Trophoblast cell (in vitro differentiated cells and primary cell): ENCODE data around the gene BUD23.

Experiments used
- DNase-seq, 2 donors: peaks; one replicate each; pipeline ENCODE4 v3.0.0-alpha.2; 2016
- H2AFZ ChIP-seq: 2 replicates; pipeline ENCODE4 v1.6.1; 2013; ENCODE audit warnings: low read length, moderate library complexity, mild to moderate bottlenecking; ENCODE audit not compliant: insufficient read depth, poor library complexity
- H2AK5ac ChIP-seq: 2 replicates; pipeline ENCODE4 v1.6.1; 2013; ENCODE audit warnings: mild to moderate bottlenecking, low read length
- H2BK120ac ChIP-seq: 2 replicates; pipeline ENCODE4 v1.6.1; 2013; ENCODE audit warnings: low read length, mild to moderate bottlenecking, moderate library complexity; ENCODE audit not compliant: insufficient read depth, poor library complexity
- H2BK12ac ChIP-seq: 2 replicates; pipeline ENCODE4 v1.6.1; 2013; ENCODE audit warnings: mild to moderate bottlenecking, low read length, moderate library complexity
- H2BK5ac ChIP-seq: 2 replicates; pipeline ENCODE4 v1.6.1; 2013; ENCODE audit warnings: low read length, low read depth, moderate library complexity, mild to moderate bottlenecking; ENCODE audit not compliant: poor library complexity
- H3K14ac ChIP-seq: 2 replicates; pipeline ENCODE4 v1.6.1; 2013; ENCODE audit warnings: mild to moderate bottlenecking, low read length
- H3K18ac ChIP-seq: 2 replicates; pipeline ENCODE4 v1.6.1; 2013; ENCODE audit warnings: mild to moderate bottlenecking, low read length
- H3K23ac ChIP-seq: 2 replicates; pipeline ENCODE4 v1.6.1; 2013; ENCODE audit warnings: low read length
- H3K27ac ChIP-seq: 2 replicates; pipeline ENCODE4 v1.5.1; 2013; ENCODE audit warnings: low read depth, mild to moderate bottlenecking, inconsistent platforms, low read length, moderate library complexity
- H3K27me3 ChIP-seq: 2 replicates; pipeline ENCODE4 v1.6.1; 2013; ENCODE audit warnings: inconsistent platforms, mild to moderate bottlenecking, low read length, moderate library complexity; ENCODE audit not compliant: insufficient read depth
- H3K36me3 ChIP-seq, 2 experiments: 1 replicate in 1 of 2; 2 replicates in 1 of 2; pipeline ENCODE4 v1.6.1; 2013; ENCODE audit warnings: low read length in 2 of 2, mild to moderate bottlenecking in 2 of 2, moderate library complexity in 1 of 2; ENCODE audit not compliant: insufficient read depth in 2 of 2, control insufficient read depth in 1 of 2
- H3K4ac ChIP-seq: 2 replicates; pipeline ENCODE4 v1.6.1; 2013; ENCODE audit warnings: low read depth, mild to moderate bottlenecking, low read length, moderate library complexity
- H3K4me1 ChIP-seq, 2 experiments: 1 replicate in 1 of 2; 2 replicates in 1 of 2; pipeline ENCODE4 v1.6.1; 2013; ENCODE audit warnings: low read length in 2 of 2, mild to moderate bottlenecking in 2 of 2, moderate library complexity in 1 of 2; ENCODE audit not compliant: insufficient read depth in 2 of 2, control insufficient read depth in 1 of 2
- H3K4me2 ChIP-seq: 2 replicates; pipeline ENCODE4 v1.6.1; 2013; ENCODE audit warnings: inconsistent platforms, mild to moderate bottlenecking, low read length, moderate library complexity
- H3K4me3 ChIP-seq: 2 replicates; pipeline ENCODE4 v1.5.1; 2013; ENCODE audit warnings: mild to moderate bottlenecking, low read depth, low read length, inconsistent platforms
- H3K79me1 ChIP-seq: one replicate; pipeline ENCODE4 v1.6.1; 2013; ENCODE audit warnings: low read length
- H3K79me2 ChIP-seq: 2 replicates; pipeline ENCODE4 v1.6.1; 2013; ENCODE audit warnings: low read length, mild to moderate bottlenecking; ENCODE audit not compliant: control insufficient read depth, insufficient read depth, poor library complexity
- H3K9ac ChIP-seq: 2 replicates; pipeline ENCODE4 v1.6.1; 2013; ENCODE audit warnings: mild to moderate bottlenecking, low read length
- H3K9me3 ChIP-seq: 2 replicates; pipeline ENCODE4 v1.6.1; 2013; ENCODE audit warnings: low read depth, mild to moderate bottlenecking, control low read depth, inconsistent platforms, low read length; ENCODE audit not compliant: insufficient read depth
- H4K12ac ChIP-seq: 2 replicates; pipeline ENCODE4 v1.6.1; 2013; ENCODE audit warnings: low read depth, mild to moderate bottlenecking, low read length, moderate library complexity
- H4K8ac ChIP-seq: 2 replicates; pipeline ENCODE4 v1.6.1; 2013; ENCODE audit warnings: low read depth, mild to moderate bottlenecking, low read length, moderate library complexity
- H4K91ac ChIP-seq: one replicate; pipeline ENCODE4 v1.6.1; 2013; ENCODE audit warnings: low read depth, mild to moderate bottlenecking, low read length, moderate library complexity
- WGBS: extraction: QIAGEN DNeasy Blood & Tissue Kit; methylation state at CpG from one replicate; pipeline ENCODE4 v1.1.7; 2013; ENCODE audit warnings: missing lambda C conversion rate; ENCODE audit not compliant: insufficient read length, insufficient coverage; ENCODE audit errors: extremely low coverage; 5-methylcytosine and 5-hydroxymethylcytosine counted together

BUD23 gene

DNA sequence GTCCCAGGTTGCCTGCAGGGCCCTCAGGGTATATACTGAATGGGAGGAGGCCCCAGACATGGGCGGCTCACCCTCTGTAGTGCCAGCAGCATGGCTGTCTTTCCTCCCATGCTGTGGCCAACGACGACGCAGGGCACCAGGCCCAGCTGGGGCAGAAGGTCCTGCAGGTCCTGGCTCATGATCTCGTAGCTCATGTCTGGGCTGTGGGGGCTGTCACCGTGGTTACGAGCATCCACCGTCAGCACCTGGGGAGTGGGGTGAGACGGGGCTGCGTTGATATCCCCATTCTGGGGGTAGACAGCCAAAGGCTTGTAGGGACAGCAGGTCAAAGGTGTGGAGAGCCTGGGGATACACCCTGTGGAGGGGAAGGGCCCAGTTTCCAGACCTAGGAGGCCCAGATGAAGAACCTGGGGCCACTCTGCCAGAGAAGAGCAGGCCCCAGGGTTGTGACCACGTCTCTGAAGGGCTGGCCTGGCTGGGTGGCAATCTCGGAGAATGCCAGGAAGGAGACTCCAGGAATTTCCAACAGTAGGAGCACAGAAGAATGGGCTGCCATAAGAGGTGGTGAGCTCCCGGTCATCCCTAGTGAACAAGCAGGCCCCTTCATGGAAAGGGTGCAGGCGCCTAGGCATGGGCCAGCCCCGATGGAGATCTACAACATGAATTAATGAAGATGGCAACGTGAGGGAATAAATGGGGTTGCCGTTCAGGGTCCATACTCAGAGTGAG is 54.3 kb downstream of the BUD23 start:
- no peak overlapping the region for H3K27ac ChIP-seq
- peak overlapping the region; percentile 46 for H3K4me2 ChIP-seq
- no peak overlapping the region for H3K4me3 ChIP-seq
- peaks cover 18 to 20% of the 10 kb centered on the region in 2 experiments for H3K36me3 ChIP-seq
- H3K4me1 ChIP-seq = peaks cover 27 to 34% of the 10 kb centered on the region in 2 experiments
- H3K79me1 ChIP-seq = peaks cover 27% of the 10 kb centered on the region
- H3K4ac ChIP-seq = peak overlapping the region; percentile 6
- H2AFZ ChIP-seq = no peak overlapping the region
- no peak overlapping the region for H3K14ac ChIP-seq
- H2BK5ac ChIP-seq = no peak overlapping the region
- H3K9ac ChIP-seq = no peak overlapping the region
- no CpG with 5 or more reads among the region's 17 CpGs for WGBS
- no peak overlapping the region for H4K91ac ChIP-seq
- no peak overlapping the region for H2BK120ac ChIP-seq
- H3K18ac ChIP-seq = no peak overlapping the region
- peaks cover 11% of the 10 kb centered on the region for H3K79me2 ChIP-seq
- H2BK12ac ChIP-seq = no peak overlapping the region
- H3K27me3 ChIP-seq = no peaks in the 10 kb centered on the region
- H4K12ac ChIP-seq = no peak overlapping the region
- H3K23ac ChIP-seq = no peak overlapping the region
- H3K9me3 ChIP-seq = no peaks in the 10 kb centered on the region
- peak in 1 of 2 donors; percentile 35 for DNase-seq
- H2AK5ac ChIP-seq = peak overlapping the region; percentile 39
- no peak overlapping the region for H4K8ac ChIP-seq

DNA sequence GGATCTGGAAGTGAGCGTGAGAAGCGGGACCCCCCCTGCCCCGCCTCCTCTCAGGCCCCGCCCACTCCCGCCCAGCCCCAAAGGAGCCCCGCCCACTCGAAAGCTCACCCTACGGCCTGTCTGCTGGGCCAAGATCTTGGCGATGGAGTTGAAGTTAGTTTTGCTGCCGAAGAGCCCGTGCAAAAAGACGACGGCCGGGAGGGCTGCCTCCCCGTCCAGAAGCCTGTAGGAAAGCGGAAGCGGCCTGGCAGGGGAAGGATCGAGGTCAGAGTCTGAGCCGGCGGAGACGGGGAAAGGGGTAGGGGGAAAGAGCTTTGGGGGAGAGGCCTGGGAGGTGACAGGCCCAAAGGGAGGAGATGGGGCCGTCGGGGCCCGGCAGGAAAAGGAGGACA is 54.8 kb downstream of the BUD23 start:
- DNase-seq = peak; percentile 46 to 52
- Histone ChIP-seq H3K14ac (peak overlapping the region; percentile 84), H4K8ac (peak overlapping the region; percentile 38), H3K4me2 (peak overlapping the region; percentile 82), H3K4me1 (peaks cover 33 to 40% of the 10 kb centered on the region in 2 experiments), H3K79me2 (peaks cover 13% of the 10 kb centered on the region), H3K9me3 (no peaks in the 10 kb centered on the region), H3K27me3 (no peaks in the 10 kb centered on the region), H3K27ac (peak overlapping the region; percentile 54), H4K12ac (peak overlapping the region; percentile 28), H3K4ac (peak overlapping the region; percentile 48), H3K4me3 (peak overlapping the region; percentile 86), H2BK120ac (no peak overlapping the region), H3K36me3 (peaks cover 18 to 20% of the 10 kb centered on the region in 2 experiments), H3K23ac (no peak overlapping the region), H3K18ac (peak overlapping the region; percentile 73), H4K91ac (peak overlapping the region; percentile 76), H3K9ac (peak overlapping the region; percentile 85), H2AFZ (peak overlapping the region; percentile 80), H2AK5ac (peak overlapping the region; percentile 31), H2BK5ac (peak overlapping the region; percentile 71), H3K79me1 (peaks cover 33% of the 10 kb centered on the region), H2BK12ac (no peak overlapping the region)
- WGBS = no CpG with 5 or more reads among the region's 24 CpGs

DNA sequence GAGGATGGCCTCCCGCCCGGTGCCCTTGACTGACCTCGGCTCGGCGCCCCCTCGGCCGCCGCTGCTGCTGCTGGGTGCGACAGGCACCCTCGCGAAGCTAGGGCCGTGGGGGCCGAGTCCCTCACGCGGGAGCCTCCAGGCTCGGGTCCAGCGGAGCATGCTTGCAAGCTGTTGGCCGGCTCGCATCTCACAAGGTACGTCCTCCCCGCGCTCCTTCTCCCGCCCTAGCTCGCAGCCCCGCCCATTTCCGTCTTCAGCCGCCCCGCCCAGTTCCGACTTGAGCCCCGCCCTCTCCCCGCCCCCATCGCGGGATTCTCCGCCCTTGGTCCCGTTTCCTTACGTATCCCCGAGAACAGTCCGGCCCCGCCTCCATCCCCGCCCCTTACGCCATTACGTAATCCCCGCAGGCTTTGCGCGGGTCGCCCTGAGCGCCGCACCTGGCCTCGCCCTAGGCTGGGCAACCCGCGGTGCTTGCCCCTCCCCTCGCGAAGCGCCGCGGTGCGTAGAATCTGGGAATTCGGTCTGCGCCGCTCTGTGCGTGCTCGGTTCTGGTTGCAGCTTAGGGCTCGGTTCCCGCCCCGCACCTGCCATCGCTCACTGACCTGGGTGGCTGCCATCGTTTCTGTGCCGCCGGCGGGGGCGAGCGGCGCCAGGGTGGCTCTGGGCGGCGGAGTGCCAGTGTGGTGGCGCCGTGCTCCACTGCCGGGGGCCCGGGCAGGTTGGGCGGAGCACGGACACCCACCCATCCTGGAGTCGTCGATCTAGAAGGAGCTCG is 55.4 kb downstream of the BUD23 start, which contains the start of gene ABHD11:
Gene ABHD11, minus strand, starts transcription at position 191 of the 775 bp plus-strand sequence. Its CDS starts 32 bp downstream, at position 159.
- peak within 1 kb of the TSS; percentile 5 for H2BK12ac ChIP-seq
- H3K36me3 ChIP-seq = peaks cover 18 to 20% of the 10 kb centered on the region in 2 experiments
- peak; percentile 98 to 99 for DNase-seq
- peak within 1 kb of the TSS; percentile 94 for H2BK5ac ChIP-seq
- WGBS = no CpG with 5 or more reads among the region's 84 CpGs
- peak within 1 kb of the TSS; percentile 85 for H2AK5ac ChIP-seq
- peak within 1 kb of the TSS; percentile 91 for H2BK120ac ChIP-seq
- peaks cover 37% of the 10 kb centered on the region for H3K79me1 ChIP-seq
- peak within 1 kb of the TSS; percentile 86 for H3K9ac ChIP-seq
- H3K27me3 ChIP-seq = no peaks in the 10 kb centered on the region
- H4K8ac ChIP-seq = peak within 1 kb of the TSS; percentile 99
- H3K79me2 ChIP-seq = peaks cover 13% of the 10 kb centered on the region
- peak within 1 kb of the TSS; percentile 98 for H4K91ac ChIP-seq
- peak within 1 kb of the TSS; percentile 95 for H3K14ac ChIP-seq
- H3K4me2 ChIP-seq = peak within 1 kb of the TSS; percentile 82
- peak within 1 kb of the TSS; percentile 83 for H3K4ac ChIP-seq
- H2AFZ ChIP-seq = peak within 1 kb of the TSS; percentile 89
- H3K4me1 ChIP-seq = peaks cover 38 to 46% of the 10 kb centered on the region in 2 experiments
- peak within 1 kb of the TSS; percentile 94 for H4K12ac ChIP-seq
- no peaks in the 10 kb centered on the region for H3K9me3 ChIP-seq
- H3K4me3 ChIP-seq = peak within 1 kb of the TSS; percentile 86
- peak within 1 kb of the TSS; percentile 85 for H3K27ac ChIP-seq
- H3K18ac ChIP-seq = peak within 1 kb of the TSS; percentile 97
- H3K23ac ChIP-seq = no peak within 1 kb of the TSS

DNA sequence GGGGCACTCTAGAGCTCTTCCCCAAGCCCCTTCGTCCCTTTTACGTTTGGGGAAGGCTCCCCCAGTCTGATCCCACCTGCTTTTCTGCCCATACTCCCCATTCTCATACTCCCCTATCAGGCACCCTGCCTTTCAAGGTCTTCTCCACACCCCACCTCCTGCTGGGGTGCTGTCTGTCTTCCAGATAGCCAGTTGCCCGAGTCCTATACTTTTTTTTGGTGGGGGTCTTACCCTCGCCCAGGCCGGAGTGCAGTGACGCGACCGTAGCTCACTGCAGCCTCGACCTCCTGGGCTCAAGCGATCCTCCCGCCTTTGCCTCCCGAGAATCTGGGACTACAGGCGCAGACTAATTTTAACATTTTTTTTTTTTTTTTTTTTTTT is 56.0 kb downstream of the BUD23 start:
- Histone ChIP-seq H3K9ac (peak overlapping the region; percentile 86), H2BK120ac (peak overlapping the region; percentile 91), H2AK5ac (peak overlapping the region; percentile 85), H3K4ac (peak overlapping the region; percentile 83), H3K9me3 (no peaks in the 10 kb centered on the region), H3K4me1 (peaks cover 39 to 46% of the 10 kb centered on the region in 2 experiments), H2BK12ac (peak overlapping the region; percentile 5), H3K27me3 (no peaks in the 10 kb centered on the region), H3K79me1 (peaks cover 37% of the 10 kb centered on the region), H3K4me2 (peak overlapping the region; percentile 75), H3K18ac (peak overlapping the region; percentile 97), H3K23ac (no peak overlapping the region), H2BK5ac (peak overlapping the region; percentile 94), H2AFZ (peak overlapping the region; percentile 89), H3K14ac (peak overlapping the region; percentile 95), H4K8ac (peak overlapping the region; percentile 99), H4K12ac (peak overlapping the region; percentile 94), H3K36me3 (peaks cover 18 to 20% of the 10 kb centered on the region in 2 experiments), H3K4me3 (peak overlapping the region; percentile 84), H4K91ac (peak overlapping the region; percentile 98), H3K79me2 (peaks cover 13% of the 10 kb centered on the region), H3K27ac (peak overlapping the region; percentile 85)
- no CpG with 5 or more reads among the region's 13 CpGs for WGBS
- DNase-seq = peak in 1 of 2 donors; percentile 39
